ENCODE measurements around the gene STAT1. TPM values are rescaled to one million over a fixed set of nuclear protein-coding genes. Genes with fewer than 3 reads are reported as not detected.

Gene STAT1
- total RNA-seq = 71.5 to 143 TPM (median 140 TPM) in 3 replicates
- long read RNA-seq, full-length matches to known transcripts = 387 of 440 reads
- long read RNA-seq, partial matches to known transcripts = 27 of 440 reads
- long read RNA-seq, other reads (novel, unspliced or antisense) = 26 of 440 reads

DNA sequence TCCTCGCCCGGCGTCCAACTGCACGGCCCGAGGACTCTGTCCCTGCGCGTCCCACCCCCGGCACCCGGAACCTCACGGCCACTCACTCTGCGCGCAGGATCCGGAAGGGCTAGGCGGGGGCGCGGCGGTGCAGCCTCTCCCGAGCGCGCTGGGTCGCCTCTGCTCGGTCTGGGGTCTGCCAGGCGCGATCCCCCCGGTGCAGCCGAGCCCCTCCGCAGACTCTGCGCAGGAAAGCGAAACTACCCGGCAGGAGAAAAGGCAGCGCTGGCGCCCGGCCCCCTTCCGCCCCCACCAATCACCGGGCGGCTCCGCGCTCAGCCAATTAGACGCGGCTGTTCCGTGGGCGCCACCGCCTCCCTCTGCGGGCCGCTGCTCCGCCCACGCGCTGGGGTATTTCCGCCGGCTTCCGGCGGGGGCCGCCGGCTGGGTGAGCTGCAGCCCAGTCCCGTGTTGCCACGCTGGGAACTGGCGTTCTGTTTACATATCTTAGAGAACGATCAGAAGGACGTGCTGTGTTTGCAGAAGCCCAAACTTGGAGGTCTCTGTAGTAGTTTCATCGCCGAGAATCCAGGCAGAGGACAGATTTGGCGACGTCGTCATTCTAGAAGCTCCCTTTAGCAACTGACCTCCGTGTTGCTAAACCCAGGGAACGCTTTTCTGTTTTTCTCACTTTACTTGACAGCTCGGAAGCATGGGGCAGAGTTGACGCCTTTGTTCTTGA lies at the start of gene STAT1:
STAT1 (minus strand) TSS at position 240 of the 721 bp plus-strand sequence. CDS start 4,168 bp downstream, outside the sequence.
- TF ChIP-seq, protein P1, sequence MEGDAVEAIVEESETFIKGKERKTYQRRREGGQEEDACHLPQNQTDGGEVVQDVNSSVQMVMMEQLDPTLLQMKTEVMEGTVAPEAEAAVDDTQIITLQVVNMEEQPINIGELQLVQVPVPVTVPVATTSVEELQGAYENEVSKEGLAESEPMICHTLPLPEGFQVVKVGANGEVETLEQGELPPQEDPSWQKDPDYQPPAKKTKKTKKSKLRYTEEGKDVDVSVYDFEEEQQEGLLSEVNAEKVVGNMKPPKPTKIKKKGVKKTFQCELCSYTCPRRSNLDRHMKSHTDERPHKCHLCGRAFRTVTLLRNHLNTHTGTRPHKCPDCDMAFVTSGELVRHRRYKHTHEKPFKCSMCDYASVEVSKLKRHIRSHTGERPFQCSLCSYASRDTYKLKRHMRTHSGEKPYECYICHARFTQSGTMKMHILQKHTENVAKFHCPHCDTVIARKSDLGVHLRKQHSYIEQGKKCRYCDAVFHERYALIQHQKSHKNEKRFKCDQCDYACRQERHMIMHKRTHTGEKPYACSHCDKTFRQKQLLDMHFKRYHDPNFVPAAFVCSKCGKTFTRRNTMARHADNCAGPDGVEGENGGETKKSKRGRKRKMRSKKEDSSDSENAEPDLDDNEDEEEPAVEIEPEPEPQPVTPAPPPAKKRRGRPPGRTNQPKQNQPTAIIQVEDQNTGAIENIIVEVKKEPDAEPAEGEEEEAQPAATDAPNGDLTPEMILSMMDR (IDR thresholded peaks at IDR 0.05) = peak; percentile 18
- DNase-seq (ENCODE audit: low spot score) = peak; percentile 97
- no peaks in the 10 kb centered on the region for H3K9me3 Mint-ChIP-seq (ENCODE audit: low read depth)
- H3K4me1 Mint-ChIP-seq (ENCODE audit: low read depth) = peaks cover 17% of the 10 kb centered on the region
- no peaks in the 10 kb centered on the region for H3K27me3 Mint-ChIP-seq (ENCODE audit: low read depth)
- H3K36me3 Mint-ChIP-seq (ENCODE audit: low read depth) = no peaks in the 10 kb centered on the region
- H3K4me3 Mint-ChIP-seq (ENCODE audit: unreplicated experiment) = no peak within 1 kb of the TSS
- no peak within 1 kb of the TSS for H3K27ac Mint-ChIP-seq (ENCODE audit: unreplicated experiment)

DNA sequence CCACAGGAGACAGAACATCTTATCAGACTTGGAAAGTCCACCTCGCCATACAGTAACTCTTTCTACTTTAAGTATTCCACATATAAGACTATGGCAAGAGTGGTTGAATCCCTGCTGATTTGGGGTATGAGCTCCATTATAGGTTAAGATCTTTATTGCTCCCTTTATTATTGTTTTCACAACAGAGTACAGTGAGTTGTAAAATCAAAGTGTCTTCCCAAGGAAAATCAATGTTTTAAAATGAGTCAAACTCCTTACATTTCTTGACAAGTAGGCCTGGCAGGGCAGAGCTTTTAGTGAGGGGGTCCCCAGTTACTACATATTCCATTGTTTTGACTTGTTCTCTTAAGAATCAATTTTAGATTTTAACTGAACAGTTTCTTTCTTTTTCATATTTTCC lies 49.6 kb upstream of the STAT1 start:
- TF ChIP-seq, protein P1 (IDR thresholded peaks at IDR 0.05) = no peak
- no peaks in the 10 kb centered on the region for H3K9me3 Mint-ChIP-seq (ENCODE audit: low read depth)

DNA sequence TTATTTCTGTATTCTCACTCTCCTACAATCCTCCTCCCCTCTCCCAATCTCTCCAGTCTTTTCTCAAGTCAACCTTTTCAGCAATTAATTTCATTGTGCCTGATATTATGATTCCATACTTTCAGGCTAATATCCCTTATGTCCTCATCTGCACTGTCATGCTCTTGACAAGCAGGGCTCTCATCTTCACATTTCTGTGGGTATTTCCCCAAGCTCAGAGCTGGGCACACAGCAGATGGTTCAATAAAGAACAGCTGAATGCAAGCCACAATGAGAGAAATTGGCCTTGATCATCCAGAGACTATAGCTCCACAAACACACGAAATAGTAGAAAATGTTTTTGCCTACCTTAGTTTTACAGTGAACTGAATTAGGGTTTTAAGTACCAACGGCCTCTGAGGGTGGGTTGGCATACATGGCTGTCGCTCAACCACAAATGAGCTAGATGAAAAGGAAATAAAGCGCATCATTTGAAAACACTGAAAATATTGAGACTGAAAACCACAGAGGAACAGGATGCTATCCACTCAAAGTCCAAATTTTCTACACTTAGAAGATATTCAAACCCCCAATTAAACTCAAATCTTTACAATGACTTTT lies 47.5 kb upstream of the STAT1 start:
- Mint-ChIP-seq H3K4me1 (ENCODE audit: low read depth) (peaks cover 6% of the 10 kb centered on the region), H3K9me3 (ENCODE audit: low read depth) (no peaks in the 10 kb centered on the region), H3K36me3 (ENCODE audit: low read depth) (peaks cover 7% of the 10 kb centered on the region), H3K27ac (ENCODE audit: unreplicated experiment) (no peak overlapping the region), H3K4me3 (ENCODE audit: unreplicated experiment) (no peak overlapping the region), H3K27me3 (ENCODE audit: low read depth) (no peaks in the 10 kb centered on the region)
- TF ChIP-seq, protein P1 (IDR thresholded peaks at IDR 0.05) = no peak
- DNase-seq (ENCODE audit: low spot score) = no peak

More for the DNA sequence above, 49.6 kb upstream of the STAT1 start:
- peaks cover 7% of the 10 kb centered on the region for H3K36me3 Mint-ChIP-seq (ENCODE audit: low read depth)
- DNase-seq (ENCODE audit: low spot score) = no peak
- no peak overlapping the region for H3K27ac Mint-ChIP-seq (ENCODE audit: unreplicated experiment)
- H3K27me3 Mint-ChIP-seq (ENCODE audit: low read depth) = no peaks in the 10 kb centered on the region
- H3K4me1 Mint-ChIP-seq (ENCODE audit: low read depth) = peaks cover 3% of the 10 kb centered on the region
- H3K4me3 Mint-ChIP-seq (ENCODE audit: unreplicated experiment) = no peak overlapping the region

DNA sequence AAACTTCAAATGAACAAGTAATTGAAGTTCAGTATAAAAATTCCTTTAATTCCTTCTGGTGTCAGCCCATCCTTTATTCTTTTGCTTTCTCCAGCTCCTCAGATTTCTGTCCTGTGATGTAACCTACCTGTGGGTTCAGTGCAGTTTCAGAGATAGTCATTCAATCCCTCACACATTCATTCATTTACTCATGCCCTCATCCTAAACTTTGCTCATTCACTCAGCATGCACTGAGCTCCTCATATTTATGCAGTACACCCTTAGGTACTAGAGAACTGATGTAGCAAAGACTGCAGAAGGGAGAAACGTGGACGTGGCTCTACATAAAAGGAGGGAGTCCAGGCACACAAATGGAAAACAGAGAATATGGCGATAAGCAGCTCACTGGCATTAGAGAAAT lies 45.3 kb upstream of the STAT1 start:
- DNase-seq (ENCODE audit: low spot score) = no peak
- H3K4me3 Mint-ChIP-seq (ENCODE audit: unreplicated experiment) = no peak overlapping the region
- peaks cover 4% of the 10 kb centered on the region for H3K36me3 Mint-ChIP-seq (ENCODE audit: low read depth)

DNA sequence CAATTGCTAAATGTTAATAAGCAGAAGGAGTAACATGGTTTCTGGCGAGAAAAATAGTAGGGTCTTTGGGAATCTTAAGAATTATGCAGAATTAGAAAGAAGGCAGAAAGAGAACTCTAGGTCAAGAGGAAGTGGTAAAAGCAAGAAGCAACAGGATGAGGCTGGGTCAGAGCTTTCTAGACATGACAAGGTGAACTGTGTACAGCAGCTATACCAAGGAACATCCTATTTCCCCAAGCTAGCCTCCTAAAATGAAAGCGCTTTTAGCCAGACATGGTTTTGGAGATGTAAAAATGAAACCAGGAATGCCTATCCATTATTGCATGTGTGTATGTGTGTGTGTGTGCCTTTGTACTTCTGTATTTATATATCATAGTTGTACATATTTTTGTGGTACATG lies 42.3 kb upstream of the STAT1 start:
- Mint-ChIP-seq H3K36me3 (ENCODE audit: low read depth) (peaks cover 1% of the 10 kb centered on the region), H3K27ac (ENCODE audit: unreplicated experiment) (no peak overlapping the region), H3K9me3 (ENCODE audit: low read depth) (no peaks in the 10 kb centered on the region), H3K4me3 (ENCODE audit: unreplicated experiment) (no peak overlapping the region), H3K4me1 (ENCODE audit: low read depth) (peaks cover 15% of the 10 kb centered on the region), H3K27me3 (ENCODE audit: low read depth) (no peaks in the 10 kb centered on the region)
- TF ChIP-seq, protein P1 (IDR thresholded peaks at IDR 0.05) = no peak
- DNase-seq (ENCODE audit: low spot score) = no peak

More for the DNA sequence above, 45.3 kb upstream of the STAT1 start:
- Mint-ChIP-seq H3K27ac (ENCODE audit: unreplicated experiment) (no peak overlapping the region), H3K4me1 (ENCODE audit: low read depth) (peaks cover 14% of the 10 kb centered on the region), H3K27me3 (ENCODE audit: low read depth) (no peaks in the 10 kb centered on the region), H3K9me3 (ENCODE audit: low read depth) (no peaks in the 10 kb centered on the region)
- TF ChIP-seq, protein P1 (IDR thresholded peaks at IDR 0.05) = no peak

All from chondrocyte (in vitro differentiated cells).